ENCODE results near the gene FES. TPM values are rescaled to one million over a fixed set of nuclear protein-coding genes. Genes with fewer than 3 reads are reported as not detected.

Gene FES
- polyA plus RNA-seq, 1 experiment = 5.5 TPM

DNA sequence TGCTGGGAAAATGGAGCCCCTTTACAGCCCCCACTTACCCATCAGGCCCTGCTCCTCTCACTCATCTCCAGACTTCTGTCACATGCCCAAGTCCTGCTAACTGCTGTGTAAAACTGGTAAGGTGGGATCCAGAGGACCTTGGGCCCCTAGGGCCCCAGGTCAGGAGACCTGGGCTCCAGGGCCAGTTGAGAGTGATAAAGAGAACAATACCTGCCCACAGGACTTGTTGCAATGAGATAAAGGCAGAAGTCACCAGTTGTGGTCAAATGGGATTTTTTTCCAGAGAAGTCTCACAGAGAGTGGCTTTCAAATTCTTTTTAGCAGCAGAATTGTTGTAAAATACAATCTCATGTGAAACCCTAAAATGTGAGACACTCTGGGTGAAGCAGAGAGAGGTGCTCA lies 15.2 kb upstream of the FES start:
- Histone ChIP-seq H3K27me3 (ENCODE audit: control insufficient read depth, insufficient read depth, low read length) (no peaks in the 10 kb centered on the region), H3K27ac (ENCODE audit: low read depth, low read length) (peak overlapping the region; percentile 68), H3K9me3 (ENCODE audit: control insufficient read depth, insufficient read depth, low read length) (no peaks in the 10 kb centered on the region; the same call in 1 of the 2 replicates), H3K4me3 (ENCODE audit: low read depth, low read length) (no peak overlapping the region)
- TF ChIP-seq, protein P1, sequence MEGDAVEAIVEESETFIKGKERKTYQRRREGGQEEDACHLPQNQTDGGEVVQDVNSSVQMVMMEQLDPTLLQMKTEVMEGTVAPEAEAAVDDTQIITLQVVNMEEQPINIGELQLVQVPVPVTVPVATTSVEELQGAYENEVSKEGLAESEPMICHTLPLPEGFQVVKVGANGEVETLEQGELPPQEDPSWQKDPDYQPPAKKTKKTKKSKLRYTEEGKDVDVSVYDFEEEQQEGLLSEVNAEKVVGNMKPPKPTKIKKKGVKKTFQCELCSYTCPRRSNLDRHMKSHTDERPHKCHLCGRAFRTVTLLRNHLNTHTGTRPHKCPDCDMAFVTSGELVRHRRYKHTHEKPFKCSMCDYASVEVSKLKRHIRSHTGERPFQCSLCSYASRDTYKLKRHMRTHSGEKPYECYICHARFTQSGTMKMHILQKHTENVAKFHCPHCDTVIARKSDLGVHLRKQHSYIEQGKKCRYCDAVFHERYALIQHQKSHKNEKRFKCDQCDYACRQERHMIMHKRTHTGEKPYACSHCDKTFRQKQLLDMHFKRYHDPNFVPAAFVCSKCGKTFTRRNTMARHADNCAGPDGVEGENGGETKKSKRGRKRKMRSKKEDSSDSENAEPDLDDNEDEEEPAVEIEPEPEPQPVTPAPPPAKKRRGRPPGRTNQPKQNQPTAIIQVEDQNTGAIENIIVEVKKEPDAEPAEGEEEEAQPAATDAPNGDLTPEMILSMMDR (IDR thresholded peaks at IDR 0.05; ENCODE audit: low read depth, low read length) = no peak
- ChIA-PET CTCF (interaction anchor here (0.6 kb wide), 1 partner anchor 10 kb away, joined by 4 read pairs; no protein-coding TSS in a partner anchor), POLR2A (no interaction called here)
- no peak for DNase-seq (ENCODE audit: low read depth, low spot score)

DNA sequence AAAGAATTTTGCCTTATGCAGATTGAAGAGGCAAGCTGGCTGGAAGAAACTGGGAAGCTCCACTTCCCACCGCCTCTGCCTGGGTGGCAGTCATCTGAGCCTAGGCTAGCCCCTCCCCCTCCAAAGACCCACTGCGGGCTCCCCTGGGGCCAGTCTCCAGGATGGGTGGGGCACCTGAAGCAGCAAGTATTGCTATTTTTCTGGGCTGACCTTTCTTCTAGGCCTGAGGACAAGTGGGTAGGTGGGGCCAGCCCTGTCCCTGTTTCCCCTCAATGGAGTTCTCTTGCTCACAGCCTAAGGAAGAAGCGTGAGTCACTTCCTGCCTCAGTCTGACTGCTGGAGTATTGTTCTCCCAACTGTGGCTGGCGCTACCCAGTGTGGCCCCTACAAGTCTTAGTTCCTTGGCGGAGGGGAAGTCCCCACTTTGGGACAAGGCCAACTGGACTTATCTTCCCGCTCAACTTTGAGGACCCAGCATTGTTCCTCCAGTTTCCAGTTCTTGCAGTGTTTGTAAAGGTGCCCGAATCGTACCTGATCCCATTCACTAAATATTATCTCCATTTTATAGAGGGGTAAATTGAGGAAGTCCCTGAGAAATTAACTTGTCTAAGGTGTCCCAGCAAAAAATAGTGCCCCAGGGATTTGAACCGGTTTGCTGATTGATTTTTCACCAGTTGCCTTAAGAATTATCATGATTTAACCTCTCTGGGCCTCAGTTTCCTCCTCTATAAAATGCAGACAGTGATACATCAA lies 14.5 kb upstream of the FES start:
- Histone ChIP-seq H3K9me3 (ENCODE audit: control insufficient read depth, insufficient read depth, low read length) (no peaks in the 10 kb centered on the region; the same call in 1 of the 2 replicates), H3K27ac (ENCODE audit: low read depth, low read length) (peak overlapping the region; percentile 68), H3K4me3 (ENCODE audit: low read depth, low read length) (no peak overlapping the region), H3K27me3 (ENCODE audit: control insufficient read depth, insufficient read depth, low read length) (no peaks in the 10 kb centered on the region)
- ChIA-PET CTCF (interaction anchor here (0.6 to 1.2 kb wide), 3 partner anchors 11 to 222 kb away, joined by 3 to 4 read pairs (median 4); no protein-coding TSS in a partner anchor), POLR2A (interaction anchor here (0.6 to 1.1 kb wide), 2 partner anchors 33 to 74 kb away, joined by 3 to 7 read pairs; no protein-coding TSS in a partner anchor)
- DNase-seq (ENCODE audit: low read depth, low spot score) = no peak
- TF ChIP-seq, protein P1 (IDR thresholded peaks at IDR 0.05; ENCODE audit: low read depth, low read length) = no peak

DNA sequence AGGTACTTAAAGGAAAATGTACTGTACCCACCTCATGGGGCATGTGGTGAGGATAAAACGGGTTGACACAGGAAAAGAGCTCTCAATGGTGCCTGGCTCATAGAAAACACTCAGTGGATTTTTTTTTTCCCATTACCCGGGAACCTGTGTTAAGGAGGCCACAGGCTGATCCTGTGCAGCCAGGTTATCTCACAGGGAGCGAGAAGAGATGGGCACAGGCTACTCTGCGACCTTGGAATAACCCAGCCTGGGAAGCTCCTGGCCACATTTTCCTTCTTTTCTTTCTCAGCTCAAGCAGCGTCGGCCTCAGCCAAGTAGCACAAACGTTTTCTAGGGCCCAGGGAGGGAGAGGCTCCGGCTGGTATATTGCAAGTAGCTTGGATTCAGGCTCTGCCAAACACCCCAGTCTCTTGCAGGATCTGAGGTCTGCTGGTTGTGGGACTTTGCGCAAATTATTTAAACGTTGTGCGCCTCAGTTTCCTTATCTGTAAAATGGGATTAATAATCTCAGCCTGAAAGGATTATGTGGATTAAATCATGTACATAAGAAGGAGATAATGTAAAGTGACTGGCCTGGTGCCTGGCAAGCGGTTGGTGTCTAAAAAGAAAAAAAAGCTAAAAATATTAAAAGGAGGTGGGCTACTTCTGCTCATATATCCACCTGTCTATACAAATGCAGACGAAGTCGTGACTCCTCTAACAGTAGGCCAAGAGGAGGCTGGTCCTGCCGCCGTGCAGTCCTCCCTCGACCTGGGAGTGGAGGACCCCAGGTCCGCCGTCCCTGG lies 13.8 kb upstream of the FES start:
- ChIA-PET POLR2A (interaction anchor here (0.6 to 1.1 kb wide), 4 partner anchors 32 to 728 kb away, joined by 3 to 7 read pairs (median 6); partner anchors contain the start of gene MAN2A2), CTCF (interaction anchor here (1.1 to 1.8 kb wide), 3 partner anchors 15 to 222 kb away, joined by 3 to 5 read pairs (median 4); no protein-coding TSS in a partner anchor)
- TF ChIP-seq, protein P1 (IDR thresholded peaks at IDR 0.05; ENCODE audit: low read depth, low read length) = no peak
- Histone ChIP-seq H3K27ac (ENCODE audit: low read depth, low read length) (peak overlapping the region; percentile 61), H3K9me3 (ENCODE audit: control insufficient read depth, insufficient read depth, low read length) (no peaks in the 10 kb centered on the region; the same call in 1 of the 2 replicates), H3K27me3 (ENCODE audit: control insufficient read depth, insufficient read depth, low read length) (no peaks in the 10 kb centered on the region), H3K4me3 (ENCODE audit: low read depth, low read length) (peak overlapping the region; percentile 72)
- DNase-seq (ENCODE audit: low read depth, low spot score) = no peak

DNA sequence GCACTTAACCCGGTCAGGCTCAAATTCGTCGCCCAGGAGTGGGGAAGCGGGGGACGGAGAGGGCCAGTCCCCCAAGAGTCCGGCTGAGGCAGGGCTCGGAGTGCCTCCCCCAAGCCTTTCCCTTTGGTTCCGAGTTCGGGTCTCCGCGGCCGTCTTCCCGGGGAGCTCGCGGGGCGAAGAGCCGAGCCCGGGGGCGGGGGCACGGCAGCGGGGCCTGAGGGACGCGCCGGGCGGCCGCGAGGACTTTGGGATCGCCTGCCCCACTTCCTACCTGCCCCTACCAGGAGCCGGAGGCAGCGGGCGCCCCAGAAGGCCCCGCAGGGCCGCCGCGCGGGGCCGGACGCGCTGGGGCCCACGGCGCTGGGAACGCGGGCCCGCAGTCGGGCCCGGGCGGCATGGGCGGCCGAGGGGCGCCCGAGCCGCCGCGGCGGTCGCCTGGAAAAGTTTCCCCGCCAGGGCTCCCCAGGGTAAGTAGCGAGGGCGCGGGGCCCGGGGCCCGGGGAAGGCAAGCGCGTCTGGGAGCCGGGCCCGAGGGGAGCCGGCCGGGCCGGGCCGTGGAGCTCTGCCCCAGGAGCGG lies 13.1 kb upstream of the FES start:
- Histone ChIP-seq H3K4me3 (ENCODE audit: low read depth, low read length) (peak overlapping the region; percentile 72), H3K27ac (ENCODE audit: low read depth, low read length) (peak overlapping the region; percentile 61), H3K9me3 (ENCODE audit: control insufficient read depth, insufficient read depth, low read length) (no peaks in the 10 kb centered on the region; the same call in 1 of the 2 replicates), H3K27me3 (ENCODE audit: control insufficient read depth, insufficient read depth, low read length) (no peaks in the 10 kb centered on the region)
- TF ChIP-seq, protein P1 (IDR thresholded peaks at IDR 0.05; ENCODE audit: low read depth, low read length) = no peak
- ChIA-PET CTCF (interaction anchor here (1.2 to 1.8 kb wide), 2 partner anchors 14 to 223 kb away, joined by 4 to 5 read pairs; no protein-coding TSS in a partner anchor), POLR2A (interaction anchor here (1.0 to 1.2 kb wide), 3 partner anchors 27 to 35 kb away, joined by 4 to 8 read pairs (median 7); partner anchors contain the start of gene MAN2A2)
- no peak for DNase-seq (ENCODE audit: low read depth, low spot score)

Measured in AG04450 (cell line).